Measurements from ENCODE around the gene PDE8B. TPM values are rescaled to one million over a fixed set of nuclear protein-coding genes. Genes with fewer than 3 reads are reported as not detected.

PDE8B gene
- total RNA-seq, 1 experiment from 2014 or later = 0.07 TPM

- H3K36me3 Mint-ChIP-seq (ENCODE audit: insufficient read depth in 1 of 3, low read depth in 3 of 3) = no peaks in the 10 kb centered on the region
- no peaks in the 10 kb centered on the region for H3K9me3 ChIP-seq (ENCODE audit: control insufficient read depth, low read depth, low read length)
- no peak overlapping the region for H3K27ac ChIP-seq (ENCODE audit: insufficient read length, low read depth, low read length)
Measured at GRCh38 chr5:77355080-77355479, 144.6 kb downstream of the PDE8B start.

More at GRCh38 chr5:77355080-77355479, 144.6 kb downstream of the PDE8B start:
- Histone ChIP-seq H3K79me2 (ENCODE audit: insufficient read depth, low read length) (no peaks in the 10 kb centered on the region), H2BK12ac (ENCODE audit: insufficient read length, low read depth, low read length) (no peak overlapping the region), H3K18ac (ENCODE audit: insufficient read length, low read depth, low read length) (no peak overlapping the region), H4K5ac (ENCODE audit: insufficient read length, low read depth, low read length) (no peak overlapping the region), H4K8ac (replicated peaks; ENCODE audit: insufficient read length, low read depth, low read length) (no peak overlapping the region), H2BK120ac (ENCODE audit: low read depth, low read length, poor library complexity, severe bottlenecking) (no peak overlapping the region), H3K4me2 (ENCODE audit: insufficient read depth, insufficient read length, low read length) (no peak overlapping the region), H2AFZ (ENCODE audit: low read length) (no peak overlapping the region), H2AK5ac (ENCODE audit: insufficient read length, low read length) (no peak overlapping the region), H2BK5ac (ENCODE audit: insufficient read length, low read length) (no peak overlapping the region), H3K9ac (ENCODE audit: extremely low read depth, insufficient read length, low read length) (no peak overlapping the region), H3K23ac (ENCODE audit: insufficient read length, low read depth, low read length) (no peak overlapping the region), H2BK20ac (ENCODE audit: low read depth, low read length, poor library complexity, severe bottlenecking) (no peak overlapping the region), H3K27me3 (ENCODE audit: insufficient read depth, low read length) (no peaks in the 10 kb centered on the region), H3T11ph (ENCODE audit: low read length) (no peak overlapping the region), H2BK15ac (ENCODE audit: low read depth, low read length) (no peak overlapping the region), H4K20me1 (ENCODE audit: control insufficient read depth, insufficient read depth, insufficient read length) (no peaks in the 10 kb centered on the region), H3K79me1 (ENCODE audit: insufficient read depth, low read depth, low read length, poor library complexity, severe bottlenecking) (no peaks in the 10 kb centered on the region), H3K56ac (ENCODE audit: insufficient read length, low read depth, low read length) (no peak overlapping the region), H3K14ac (ENCODE audit: insufficient read depth, low read length) (no peak overlapping the region), H3K4ac (ENCODE audit: low read depth, low read length) (no peak overlapping the region), H3K4me1 (ENCODE audit: insufficient read depth, low read length) (no peaks in the 10 kb centered on the region), H4K91ac (ENCODE audit: insufficient read length, low read depth, low read length) (no peak overlapping the region), H3K23me2 (ENCODE audit: insufficient read length, low read depth, low read length, poor library complexity, severe bottlenecking) (no peaks in the 10 kb centered on the region)
- TF ChIP-seq, protein P1, sequence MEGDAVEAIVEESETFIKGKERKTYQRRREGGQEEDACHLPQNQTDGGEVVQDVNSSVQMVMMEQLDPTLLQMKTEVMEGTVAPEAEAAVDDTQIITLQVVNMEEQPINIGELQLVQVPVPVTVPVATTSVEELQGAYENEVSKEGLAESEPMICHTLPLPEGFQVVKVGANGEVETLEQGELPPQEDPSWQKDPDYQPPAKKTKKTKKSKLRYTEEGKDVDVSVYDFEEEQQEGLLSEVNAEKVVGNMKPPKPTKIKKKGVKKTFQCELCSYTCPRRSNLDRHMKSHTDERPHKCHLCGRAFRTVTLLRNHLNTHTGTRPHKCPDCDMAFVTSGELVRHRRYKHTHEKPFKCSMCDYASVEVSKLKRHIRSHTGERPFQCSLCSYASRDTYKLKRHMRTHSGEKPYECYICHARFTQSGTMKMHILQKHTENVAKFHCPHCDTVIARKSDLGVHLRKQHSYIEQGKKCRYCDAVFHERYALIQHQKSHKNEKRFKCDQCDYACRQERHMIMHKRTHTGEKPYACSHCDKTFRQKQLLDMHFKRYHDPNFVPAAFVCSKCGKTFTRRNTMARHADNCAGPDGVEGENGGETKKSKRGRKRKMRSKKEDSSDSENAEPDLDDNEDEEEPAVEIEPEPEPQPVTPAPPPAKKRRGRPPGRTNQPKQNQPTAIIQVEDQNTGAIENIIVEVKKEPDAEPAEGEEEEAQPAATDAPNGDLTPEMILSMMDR (conservative IDR thresholded peaks at IDR 0.05) = no peak
- no CpG with 5 or more reads among the region's 7 CpGs for WGBS (ENCODE audit: extremely low coverage, insufficient read length, low lambda C conversion rate)
- Mint-ChIP-seq H3K27me3 (ENCODE audit: low read depth) (no peaks in the 10 kb centered on the region), H3K4me1 (no peaks in the 10 kb centered on the region; a peak in 1 of 4 replicates), H3K9me3 (no peaks in the 10 kb centered on the region), H3K27ac (no peak overlapping the region), H3K4me3 (no peak overlapping the region)
- DNase-seq = no peak
